HepG2 (cell line): Measurements from ENCODE around the gene CYBC1. TPM values are rescaled to one million over a fixed set of nuclear protein-coding genes. Genes with fewer than 3 reads are reported as not detected.

Experiments
- CAMTA2 ChIP-seq: sonication (generic); formaldehyde crosslinking; IDR thresholded peaks from 2 replicates; pipeline ENCODE4 v1.4.0; 2020; ENCODE audit warnings: mild to moderate bottlenecking, missing genetic modification reagents, borderline replicate concordance
- E2F2 ChIP-seq: sonication (generic); formaldehyde crosslinking; IDR thresholded peaks from 2 replicates; pipeline ENCODE4 v1.4.0; 2020; ENCODE audit warnings: missing genetic modification reagents, borderline replicate concordance
- HNRNPUL1 ChIP-seq: fragments of 200-400 bp; formaldehyde crosslinking; IDR thresholded peaks from 2 replicates; pipeline ENCODE4 v1.6.1; 2017; ENCODE audit warnings: low read depth, mild to moderate bottlenecking, low read length, moderate library complexity
- KAT8 ChIP-seq: IDR thresholded peaks from 2 replicates; pipeline ENCODE4 v1.6.1; 2016; ENCODE audit warnings: missing genetic modification reagents, missing compliant biosample characterization
- KDM1A ChIP-seq: IDR thresholded peaks from 2 replicates; pipeline ENCODE4 v1.6.1; 2016; ENCODE audit warnings: missing compliant biosample characterization
- MAF1 ChIP-seq: sonication (generic); formaldehyde crosslinking; IDR thresholded peaks from 2 replicates; pipeline ENCODE4 v1.5.0; 2020; ENCODE audit warnings: missing genetic modification reagents, borderline replicate concordance
- MYPOP ChIP-seq: sonication (generic); formaldehyde crosslinking; IDR thresholded peaks from 2 replicates; pipeline ENCODE4 v1.8.1; 2023; ENCODE audit warnings: mild to moderate bottlenecking, moderate library complexity, missing genetic modification reagents
- POLR2AphosphoS2 ChIP-seq: IDR thresholded peaks from 2 replicates; pipeline ENCODE4 v1.6.1; 2011; ENCODE audit warnings: low read depth, low read length, improper control_type of control experiment
- PTBP1 ChIP-seq: fragments of 200-400 bp; formaldehyde crosslinking; IDR thresholded peaks from 2 replicates; pipeline ENCODE4 v1.6.1; 2018; ENCODE audit warnings: low read length, low read depth; ENCODE audit not compliant: poor library complexity, severe bottlenecking
- SP5 ChIP-seq: IDR thresholded peaks from 2 replicates; pipeline ENCODE4 v1.6.1; 2016; ENCODE audit warnings: low read depth, borderline replicate concordance
- ZNF138 ChIP-seq: sonication (generic); formaldehyde crosslinking; IDR thresholded peaks from 2 replicates; pipeline ENCODE4 v1.5.0; 2020; ENCODE audit warnings: mild to moderate bottlenecking, low read depth, missing genetic modification reagents
- ZNF282 ChIP-seq: fragments of 450-650 bp; IDR thresholded peaks from 2 replicates; pipeline ENCODE4 v1.6.1; 2018; ENCODE audit not compliant: partially characterized antibody
- ZNF496 ChIP-seq: sonication (generic); formaldehyde crosslinking; IDR thresholded peaks from 2 replicates; pipeline ENCODE4 v1.8.1; 2023; ENCODE audit warnings: mild to moderate bottlenecking, moderate library complexity, missing genetic modification reagents; ENCODE audit not compliant: insufficient replicate concordance
- ZNF530 ChIP-seq: sonication (generic); formaldehyde crosslinking; IDR thresholded peaks from 2 replicates; pipeline ENCODE4 v1.5.0; 2020; ENCODE audit warnings: low read depth, mild to moderate bottlenecking, missing genetic modification reagents
- ZNF660 ChIP-seq: sonication (generic); formaldehyde crosslinking; IDR thresholded peaks from 2 replicates; pipeline ENCODE4 v1.5.1; 2020; ENCODE audit warnings: mild to moderate bottlenecking, low read depth, missing genetic modification reagents, borderline replicate concordance
- ZNF709 ChIP-seq: sonication (generic); formaldehyde crosslinking; IDR thresholded peaks from 2 replicates; pipeline ENCODE4 v1.5.0; 2020; ENCODE audit warnings: mild to moderate bottlenecking, missing genetic modification reagents
- ZNF720 ChIP-seq: sonication (generic); formaldehyde crosslinking; IDR thresholded peaks from 2 replicates; pipeline ENCODE4 v1.4.0; 2020; ENCODE audit warnings: missing genetic modification reagents
- polyA plus RNA-seq, 8 experiments: library from polyadenylated mRNA; depleted of rRNA in 3 of 8; stranded (reverse) in 7 of 8; unstranded in 1 of 8; fragments of >200 nt; fragmentation: Illumina TruSeq in 4 of 8; extraction: Trizol in 4 of 8; gene quantifications; 2 replicates each; pipeline versions ENCODE4 v1.2.1 to v1.2.3, GENCODE V29; 2011 to 2016; ENCODE audit warnings: low read depth in 4 of 8, missing spikeins in 1 of 8, mixed read lengths in 1 of 8; ENCODE audit not compliant: insufficient read depth in 1 of 8
- total RNA-seq, 5 experiments: library from RNA; depleted of rRNA; stranded (reverse); fragments of >200 nt; fragmentation: Illumina TruSeq; extraction: Trizol; gene quantifications; 2 replicates each; pipeline ENCODE4 v1.2.3, GENCODE V29; 2016; ENCODE audit warnings: low read depth in 1 of 5
- TF ChIP-seq, protein P1 (sequence below): IDR thresholded peaks from 2 replicates; pipeline ENCODE4 v1.4.0; 2020; ENCODE audit warnings: mild to moderate bottlenecking, missing genetic modification reagents
- TF ChIP-seq, protein P2 (sequence below): sonication (generic); formaldehyde crosslinking; conservative IDR thresholded peaks from 2 replicates; pipeline ENCODE4 v1.5.0; 2020; ENCODE audit warnings: missing genetic modification reagents
- TF ChIP-seq, protein P3 (sequence below): sonication (generic); formaldehyde crosslinking; IDR thresholded peaks from 2 replicates; pipeline ENCODE4 v1.8.0; 2022; ENCODE audit warnings: mild to moderate bottlenecking, missing genetic modification reagents, moderate library complexity

CYBC1 gene
- total and polyA plus RNA-seq, 2 of the 13 experiments (the other 11 are each of a cell fraction or from before 2014, with no cell fraction given): 43.4 to 44.1 TPM

- TF ChIP-seq E2F2 (CRISPR knock-in tag) (peak; percentile 83; the same call in 1 of the 2 replicates), ZNF709 (CRISPR knock-in tag) (peak; percentile 97; the same call in 1 of the 2 replicates), KDM1A (CRISPR knock-in tag) (no peak), ZNF138 (CRISPR knock-in tag) (peak; percentile 60; the same call in 1 of the 2 replicates), MYPOP (CRISPR knock-in tag) (peak; percentile 94), ZNF530 (CRISPR knock-in tag) (no peak; the same call in 1 of the 2 replicates), MAF1 (CRISPR knock-in tag) (peak; percentile 43), ZNF282 (no peak), ZNF660 (CRISPR knock-in tag) (no peak), ZNF496 (CRISPR knock-in tag) (no peak), PTBP1 (no peak), HNRNPUL1 (peak; percentile 65; the same call in 1 of the 2 replicates), SP5 (CRISPR knock-in tag) (peak; percentile 60; the same call in 1 of the 2 replicates), CAMTA2 (CRISPR knock-in tag) (peak; percentile 96), KAT8 (peak; percentile 93), ZNF720 (CRISPR knock-in tag) (no peak), POLR2AphosphoS2 (peak; percentile 76; the same call in 1 of the 2 replicates)
- TF ChIP-seq, protein P1, sequence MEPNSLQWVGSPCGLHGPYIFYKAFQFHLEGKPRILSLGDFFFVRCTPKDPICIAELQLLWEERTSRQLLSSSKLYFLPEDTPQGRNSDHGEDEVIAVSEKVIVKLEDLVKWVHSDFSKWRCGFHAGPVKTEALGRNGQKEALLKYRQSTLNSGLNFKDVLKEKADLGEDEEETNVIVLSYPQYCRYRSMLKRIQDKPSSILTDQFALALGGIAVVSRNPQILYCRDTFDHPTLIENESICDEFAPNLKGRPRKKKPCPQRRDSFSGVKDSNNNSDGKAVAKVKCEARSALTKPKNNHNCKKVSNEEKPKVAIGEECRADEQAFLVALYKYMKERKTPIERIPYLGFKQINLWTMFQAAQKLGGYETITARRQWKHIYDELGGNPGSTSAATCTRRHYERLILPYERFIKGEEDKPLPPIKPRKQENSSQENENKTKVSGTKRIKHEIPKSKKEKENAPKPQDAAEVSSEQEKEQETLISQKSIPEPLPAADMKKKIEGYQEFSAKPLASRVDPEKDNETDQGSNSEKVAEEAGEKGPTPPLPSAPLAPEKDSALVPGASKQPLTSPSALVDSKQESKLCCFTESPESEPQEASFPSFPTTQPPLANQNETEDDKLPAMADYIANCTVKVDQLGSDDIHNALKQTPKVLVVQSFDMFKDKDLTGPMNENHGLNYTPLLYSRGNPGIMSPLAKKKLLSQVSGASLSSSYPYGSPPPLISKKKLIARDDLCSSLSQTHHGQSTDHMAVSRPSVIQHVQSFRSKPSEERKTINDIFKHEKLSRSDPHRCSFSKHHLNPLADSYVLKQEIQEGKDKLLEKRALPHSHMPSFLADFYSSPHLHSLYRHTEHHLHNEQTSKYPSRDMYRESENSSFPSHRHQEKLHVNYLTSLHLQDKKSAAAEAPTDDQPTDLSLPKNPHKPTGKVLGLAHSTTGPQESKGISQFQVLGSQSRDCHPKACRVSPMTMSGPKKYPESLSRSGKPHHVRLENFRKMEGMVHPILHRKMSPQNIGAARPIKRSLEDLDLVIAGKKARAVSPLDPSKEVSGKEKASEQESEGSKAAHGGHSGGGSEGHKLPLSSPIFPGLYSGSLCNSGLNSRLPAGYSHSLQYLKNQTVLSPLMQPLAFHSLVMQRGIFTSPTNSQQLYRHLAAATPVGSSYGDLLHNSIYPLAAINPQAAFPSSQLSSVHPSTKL: peak; percentile 65; the same call in 1 of the 2 replicates
- TF ChIP-seq, protein P2, sequence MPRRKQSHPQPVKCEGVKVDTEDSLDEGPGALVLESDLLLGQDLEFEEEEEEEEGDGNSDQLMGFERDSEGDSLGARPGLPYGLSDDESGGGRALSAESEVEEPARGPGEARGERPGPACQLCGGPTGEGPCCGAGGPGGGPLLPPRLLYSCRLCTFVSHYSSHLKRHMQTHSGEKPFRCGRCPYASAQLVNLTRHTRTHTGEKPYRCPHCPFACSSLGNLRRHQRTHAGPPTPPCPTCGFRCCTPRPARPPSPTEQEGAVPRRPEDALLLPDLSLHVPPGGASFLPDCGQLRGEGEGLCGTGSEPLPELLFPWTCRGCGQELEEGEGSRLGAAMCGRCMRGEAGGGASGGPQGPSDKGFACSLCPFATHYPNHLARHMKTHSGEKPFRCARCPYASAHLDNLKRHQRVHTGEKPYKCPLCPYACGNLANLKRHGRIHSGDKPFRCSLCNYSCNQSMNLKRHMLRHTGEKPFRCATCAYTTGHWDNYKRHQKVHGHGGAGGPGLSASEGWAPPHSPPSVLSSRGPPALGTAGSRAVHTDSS (CRISPR knock-in tag): 0 out of 2 replicates have a peak, but pooled peaks have one; percentile 93
- TF ChIP-seq, protein P3, sequence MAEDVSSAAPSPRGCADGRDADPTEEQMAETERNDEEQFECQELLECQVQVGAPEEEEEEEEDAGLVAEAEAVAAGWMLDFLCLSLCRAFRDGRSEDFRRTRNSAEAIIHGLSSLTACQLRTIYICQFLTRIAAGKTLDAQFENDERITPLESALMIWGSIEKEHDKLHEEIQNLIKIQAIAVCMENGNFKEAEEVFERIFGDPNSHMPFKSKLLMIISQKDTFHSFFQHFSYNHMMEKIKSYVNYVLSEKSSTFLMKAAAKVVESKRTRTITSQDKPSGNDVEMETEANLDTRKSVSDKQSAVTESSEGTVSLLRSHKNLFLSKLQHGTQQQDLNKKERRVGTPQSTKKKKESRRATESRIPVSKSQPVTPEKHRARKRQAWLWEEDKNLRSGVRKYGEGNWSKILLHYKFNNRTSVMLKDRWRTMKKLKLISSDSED (CRISPR knock-in tag): no peak
These were observed 7.8 kb upstream of the CYBC1 start, which contains the start of gene NARF (continued) for GRCh38 chr17:82458179-82458884.
